A673 (cell line): ENCODE measurements around the gene CD28. TPM values are rescaled to one million over a fixed set of nuclear protein-coding genes. Genes with fewer than 3 reads are reported as not detected.

ENCODE experiments used
- BruUV-seq: library from RNA; stranded (reverse); fragments of 400-500 nt; replicated peaks from 2 replicates; lab custom pipeline; 2021; lab: Mats Ljungman, UMichigan
- CTCF ChIA-PET: fragments of 300-600 bp; sonication (Branson Sonifier 250); formaldehyde crosslinking; loops from one replicate; lab custom pipeline; 2022; ENCODE audit warnings: antibody characterized with exemption; lab: Charles Lee
- POLR2A ChIA-PET: fragments of 300-600 bp; sonication (Branson Sonifier 250); formaldehyde crosslinking; loops from one replicate; lab custom pipeline; 2022; ENCODE audit warnings: antibody characterized with exemption; ENCODE audit not compliant: low non-redundant PET; lab: Charles Lee
- DNase-seq: peaks from one replicate; pipeline ENCODE4 v3.0.0-alpha.2; 2015; ENCODE audit warnings: low spot score
- H3K27ac ChIP-seq: fragments of 200-600 bp; sonication (generic); 2 replicates; pipeline ENCODE4 v1.5.1; 2016; ENCODE audit warnings: mixed run types, low read depth, mild to moderate bottlenecking, mixed read lengths, antibody characterized with exemption, low read length; ENCODE audit not compliant: poor library complexity, severe bottlenecking
- H3K27me3 ChIP-seq: fragments of 200-600 bp; sonication (generic); replicated peaks from 2 replicates; pipeline ENCODE4 v1.6.1; 2017; ENCODE audit warnings: mixed run types, low read depth, mild to moderate bottlenecking, mixed read lengths, antibody characterized with exemption, low read length; ENCODE audit not compliant: insufficient read depth, poor library complexity
- H3K36me3 ChIP-seq: fragments of 200-600 bp; sonication (generic); 2 replicates; pipeline ENCODE4 v1.6.1; 2016; ENCODE audit warnings: mixed run types, mild to moderate bottlenecking, mixed read lengths, antibody characterized with exemption, low read length; ENCODE audit not compliant: insufficient read depth, poor library complexity, severe bottlenecking
- H3K4me1 ChIP-seq: fragments of 200-600 bp; sonication (generic); 2 replicates; pipeline ENCODE4 v1.6.1; 2017; ENCODE audit warnings: mixed run types, mild to moderate bottlenecking, mixed read lengths, antibody characterized with exemption, low read length; ENCODE audit not compliant: insufficient read depth, poor library complexity, severe bottlenecking
- H3K4me3 ChIP-seq: fragments of 200-600 bp; sonication (generic); 2 replicates; pipeline ENCODE4 v1.5.1; 2016; ENCODE audit warnings: low read depth, mixed run types, mild to moderate bottlenecking, mixed read lengths, low read length; ENCODE audit not compliant: poor library complexity, severe bottlenecking
- H3K9me3 ChIP-seq: fragments of 200-600 bp; sonication (generic); 2 replicates; pipeline ENCODE4 v1.6.1; 2016; ENCODE audit warnings: mixed run types, low read depth, mild to moderate bottlenecking, mixed read lengths, antibody characterized with exemption, low read length; ENCODE audit not compliant: poor library complexity, severe bottlenecking
- EZH2 ChIP-seq: fragments of 200-600 bp; sonication (generic); IDR thresholded peaks from 2 replicates; pipeline ENCODE4 v1.6.1; 2017; ENCODE audit warnings: borderline replicate concordance, low read depth, mild to moderate bottlenecking, mixed read lengths, antibody characterized with exemption, low read length; ENCODE audit not compliant: poor library complexity, severe bottlenecking
- intact Hi-C: fragments of 100-400 bp; cut with micrococcal nuclease; formaldehyde crosslinking; loops from one replicate; pipeline ENCODE4 v1.10.0; 2022; ENCODE audit not compliant: unreplicated experiment
- total RNA-seq: library from RNA; stranded (reverse); gene quantifications from 2 replicates; pipeline ENCODE4 v1.2.3, GENCODE V29; 2021
- TF ChIP-seq, protein P1 (sequence below): fragments of 300-800, 200-600 bp; sonication (generic); conservative IDR thresholded peaks from 2 replicates; pipeline ENCODE4 v1.5.1; 2017; ENCODE audit warnings: low read depth, mild to moderate bottlenecking, antibody characterized with exemption, low read length, moderate library complexity, mixed read lengths

The CD28 gene
- total RNA-seq, 1 experiment from 2014 or later = not detected

DNA sequence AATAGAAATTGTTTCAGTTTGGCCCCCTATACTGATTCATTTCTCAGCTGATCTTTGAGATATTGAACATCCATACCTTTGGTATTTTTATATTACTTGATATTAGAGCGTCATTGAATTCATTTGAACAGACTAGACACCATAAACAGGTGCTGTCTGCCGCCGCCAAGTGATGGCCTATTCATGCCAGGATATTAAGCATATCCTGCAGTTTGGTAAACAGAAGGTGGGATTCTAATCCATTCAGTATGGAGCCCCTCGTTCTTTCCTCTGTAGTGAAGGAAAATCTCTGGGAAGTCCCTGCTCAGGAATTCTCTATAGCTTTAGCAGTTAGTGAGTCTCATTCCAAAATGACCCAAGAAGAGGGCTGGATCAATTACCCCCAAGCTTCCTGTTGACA is 23.0 kb upstream of the CD28 start:
- no peak overlapping the region for H3K4me3 ChIP-seq
- H3K9me3 ChIP-seq = no peaks in the 10 kb centered on the region
- intact Hi-C loops = no loop called here
- ChIA-PET POLR2A (no interaction called here), CTCF (no interaction called here)
- BruUV-seq = no TSS peak
- DNase-seq = no peak
- no peak overlapping the region for H3K27ac ChIP-seq
- no peaks in the 10 kb centered on the region for H3K27me3 ChIP-seq
- TF ChIP-seq EZH2 = no peak
- TF ChIP-seq, protein P1, sequence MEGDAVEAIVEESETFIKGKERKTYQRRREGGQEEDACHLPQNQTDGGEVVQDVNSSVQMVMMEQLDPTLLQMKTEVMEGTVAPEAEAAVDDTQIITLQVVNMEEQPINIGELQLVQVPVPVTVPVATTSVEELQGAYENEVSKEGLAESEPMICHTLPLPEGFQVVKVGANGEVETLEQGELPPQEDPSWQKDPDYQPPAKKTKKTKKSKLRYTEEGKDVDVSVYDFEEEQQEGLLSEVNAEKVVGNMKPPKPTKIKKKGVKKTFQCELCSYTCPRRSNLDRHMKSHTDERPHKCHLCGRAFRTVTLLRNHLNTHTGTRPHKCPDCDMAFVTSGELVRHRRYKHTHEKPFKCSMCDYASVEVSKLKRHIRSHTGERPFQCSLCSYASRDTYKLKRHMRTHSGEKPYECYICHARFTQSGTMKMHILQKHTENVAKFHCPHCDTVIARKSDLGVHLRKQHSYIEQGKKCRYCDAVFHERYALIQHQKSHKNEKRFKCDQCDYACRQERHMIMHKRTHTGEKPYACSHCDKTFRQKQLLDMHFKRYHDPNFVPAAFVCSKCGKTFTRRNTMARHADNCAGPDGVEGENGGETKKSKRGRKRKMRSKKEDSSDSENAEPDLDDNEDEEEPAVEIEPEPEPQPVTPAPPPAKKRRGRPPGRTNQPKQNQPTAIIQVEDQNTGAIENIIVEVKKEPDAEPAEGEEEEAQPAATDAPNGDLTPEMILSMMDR = no peak
- no peaks in the 10 kb centered on the region for H3K4me1 ChIP-seq
- no peaks in the 10 kb centered on the region for H3K36me3 ChIP-seq

DNA sequence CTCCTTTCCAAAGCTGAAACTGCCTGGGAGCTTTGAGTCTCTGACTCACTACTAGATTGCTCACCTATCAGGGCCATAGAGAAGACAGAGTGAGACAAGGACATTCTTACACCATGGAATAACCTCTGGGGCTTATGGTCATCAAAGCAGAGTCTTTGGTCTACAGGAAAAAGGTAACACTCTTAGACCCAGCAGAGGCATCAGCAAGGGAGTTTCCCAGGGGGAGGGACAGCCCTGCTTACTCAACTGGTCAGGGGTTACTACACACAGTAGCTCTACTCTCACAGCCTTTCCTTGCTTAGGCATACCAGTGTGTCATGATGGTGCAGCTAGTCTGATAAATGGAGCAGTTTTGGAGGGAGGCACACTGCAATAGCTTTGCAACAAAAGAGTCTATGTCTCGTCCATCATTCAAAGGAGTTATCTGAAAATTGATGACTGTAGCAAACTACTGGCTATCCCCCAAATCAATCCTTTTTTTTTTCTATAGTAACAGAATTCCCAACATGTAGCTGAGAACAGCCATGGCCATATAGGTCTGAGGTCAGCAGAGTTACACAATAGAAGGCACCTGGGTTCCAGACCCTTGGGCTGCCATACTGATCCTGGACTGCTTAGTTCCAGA is 22.4 kb upstream of the CD28 start:
- Histone ChIP-seq H3K4me3 (no peak overlapping the region), H3K4me1 (no peaks in the 10 kb centered on the region), H3K27me3 (no peaks in the 10 kb centered on the region), H3K9me3 (no peaks in the 10 kb centered on the region), H3K36me3 (no peaks in the 10 kb centered on the region), H3K27ac (no peak overlapping the region)
- CTCF ChIA-PET = no interaction called here
- no TSS peak for BruUV-seq
- intact Hi-C loops = no loop called here
- POLR2A ChIA-PET = no interaction called here
- TF ChIP-seq EZH2 = no peak
- TF ChIP-seq, protein P1 = no peak
- no peak for DNase-seq

DNA sequence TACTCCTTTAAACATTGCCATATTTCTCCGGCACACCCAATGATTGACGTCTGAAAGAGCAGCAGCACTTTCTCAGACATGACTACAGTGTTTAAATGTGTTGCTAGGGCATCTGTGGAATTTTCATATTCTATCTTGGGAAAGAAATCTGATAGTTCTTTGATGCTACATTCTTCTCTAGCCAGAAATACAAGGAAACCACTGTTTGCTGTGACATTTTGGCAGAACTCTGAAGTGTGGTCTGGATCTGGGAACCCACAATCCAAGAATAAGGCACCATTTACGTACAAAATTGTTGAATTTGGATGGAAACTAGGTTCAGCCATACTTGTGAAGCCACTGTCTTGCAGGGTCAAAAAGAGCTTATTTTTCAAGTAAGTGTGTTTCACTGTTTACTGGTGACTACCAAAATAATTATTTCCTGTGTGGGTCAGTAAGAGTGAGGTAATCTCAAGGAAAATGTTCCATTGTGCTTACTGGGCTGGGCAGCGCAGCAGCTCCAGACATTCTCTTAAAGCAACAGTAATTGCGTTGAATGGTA is 21.3 kb upstream of the CD28 start:
- ChIA-PET CTCF (no interaction called here), POLR2A (no interaction called here)
- no peak overlapping the region for H3K4me3 ChIP-seq
- H3K9me3 ChIP-seq = no peaks in the 10 kb centered on the region
- DNase-seq = no peak
- no peaks in the 10 kb centered on the region for H3K4me1 ChIP-seq
- intact Hi-C loops = no loop called here
- no peak overlapping the region for H3K27ac ChIP-seq
- no peak for TF ChIP-seq EZH2
- TF ChIP-seq, protein P1 = no peak
- H3K36me3 ChIP-seq = no peaks in the 10 kb centered on the region
- H3K27me3 ChIP-seq = no peaks in the 10 kb centered on the region
- no TSS peak for BruUV-seq
